ENCODE data around the gene HSPA6.
"Not testable (repeated sequence)": the region's sequence is repeated elsewhere in the genome, so short reads cannot be mapped to it uniquely, and the experiment has no call there.

HSPA6 gene

DNA sequence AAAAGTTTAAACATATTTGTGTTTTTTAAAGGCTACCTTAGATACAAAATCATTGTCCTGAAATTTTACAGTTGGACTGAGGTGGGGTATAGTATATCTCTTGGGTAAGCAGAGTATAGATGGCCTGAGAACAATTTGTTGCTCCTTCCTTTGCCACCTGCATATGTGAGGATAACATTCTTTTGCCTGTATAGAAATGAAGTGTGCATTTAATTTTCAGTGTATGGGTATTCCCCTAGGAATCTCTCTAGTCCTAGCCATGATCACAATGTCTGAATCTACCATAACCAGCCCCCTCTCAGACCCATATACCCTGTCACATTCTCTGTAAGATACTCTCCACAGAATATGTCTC, 21.0 kb upstream of the HSPA6 start:
- DNase-seq (ENCODE audit: low read depth in 3 of 3): no peak

DNA sequence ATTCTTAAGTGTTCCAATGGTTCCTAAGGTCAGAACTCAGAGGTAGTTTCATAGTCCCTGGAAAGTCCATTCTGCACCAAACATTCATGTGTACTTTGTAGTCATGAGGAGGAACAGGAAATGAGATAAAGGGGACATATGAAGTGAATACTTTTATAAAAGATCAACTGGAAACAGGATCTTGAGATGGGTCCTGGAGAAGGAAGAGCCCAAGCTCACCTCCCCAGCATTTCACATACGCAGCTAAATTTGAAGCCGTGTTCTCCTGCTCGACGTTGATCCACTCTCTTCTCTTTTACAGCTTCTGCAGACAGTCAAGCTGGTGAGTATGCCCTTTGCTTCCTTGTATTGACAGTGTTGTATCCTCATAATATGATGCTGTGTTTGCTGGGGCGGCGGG, 18.7 kb upstream of the HSPA6 start:
- DNase-seq (ENCODE audit: low read depth in 3 of 3): no peak

GRCh38 chr1:161506336-161507223, 17.8 kb upstream of the HSPA6 start:
- no peak for DNase-seq (ENCODE audit: low read depth in 3 of 3)

GRCh38 chr1:161510477-161510876, 13.9 kb upstream of the HSPA6 start:
- DNase-seq (ENCODE audit: low read depth in 3 of 3): no peak

GRCh38 chr1:161511018-161511755, 13.2 kb upstream of the HSPA6 start:
- DNase-seq (ENCODE audit: low read depth in 3 of 3): no peak

GRCh38 chr1:161511756-161512060, 12.6 kb upstream of the HSPA6 start:
- DNase-seq (ENCODE audit: low read depth in 3 of 3): no peak

DNA sequence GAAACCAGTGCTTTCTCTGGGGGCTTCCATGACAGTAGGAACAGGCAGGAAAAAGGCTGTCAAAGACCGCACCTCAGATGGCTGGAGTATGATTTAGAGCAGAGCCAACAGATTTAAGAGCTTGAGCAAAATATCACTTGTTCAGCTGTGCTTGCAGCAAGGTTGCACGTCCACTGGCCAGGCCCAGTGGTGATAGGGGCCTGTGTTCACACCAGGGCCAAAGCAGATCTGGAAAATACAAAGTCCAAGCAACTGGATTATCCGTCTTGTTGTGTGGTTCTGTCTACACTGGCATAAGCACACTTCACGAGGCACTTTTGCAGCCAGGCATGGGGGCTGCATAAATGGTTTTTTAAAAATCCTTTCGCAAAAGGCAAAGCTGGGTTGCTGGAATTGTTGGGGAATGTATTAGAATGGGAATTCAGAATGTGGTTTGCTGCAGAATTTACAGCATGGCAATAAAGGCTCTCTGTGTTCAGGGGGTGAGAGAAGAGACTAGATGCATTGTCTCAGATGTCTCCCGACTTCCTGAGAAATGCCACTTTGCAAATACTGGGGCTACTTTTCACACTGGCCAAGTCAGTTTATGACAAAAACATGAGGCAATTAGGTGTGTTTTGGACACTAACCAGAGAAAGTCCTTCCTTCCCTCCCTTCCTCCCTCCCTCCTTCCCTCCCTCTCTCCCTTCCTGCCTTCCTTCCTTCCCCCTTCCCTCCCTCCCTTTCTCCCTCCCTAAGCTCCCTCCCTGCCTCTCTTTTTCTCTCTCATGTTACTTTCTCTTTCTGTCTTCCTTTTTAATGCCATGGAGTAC, 11.5 kb upstream of the HSPA6 start:
- not testable (repeated sequence) for DNase-seq (ENCODE audit: low read depth in 3 of 3)

- not testable (repeated sequence) for DNase-seq (ENCODE audit: low read depth in 3 of 3)
Measured at GRCh38 chr1:161513448-161513780, 10.9 kb upstream of the HSPA6 start.

- not testable (repeated sequence) for DNase-seq (ENCODE audit: low read depth in 3 of 3)
Measured at GRCh38 chr1:161513953-161514352, 10.4 kb upstream of the HSPA6 start.

GRCh38 chr1:161523041-161523816, 1.1 kb upstream of the HSPA6 start:
- DNase-seq (ENCODE audit: low read depth in 3 of 3): not testable (repeated sequence)

GRCh38 chr1:161524742-161525291, 477 bp downstream of the HSPA6 start:
- peak in 1 of 3 experiments; percentile 17 for DNase-seq (ENCODE audit: low read depth in 3 of 3)

DNA sequence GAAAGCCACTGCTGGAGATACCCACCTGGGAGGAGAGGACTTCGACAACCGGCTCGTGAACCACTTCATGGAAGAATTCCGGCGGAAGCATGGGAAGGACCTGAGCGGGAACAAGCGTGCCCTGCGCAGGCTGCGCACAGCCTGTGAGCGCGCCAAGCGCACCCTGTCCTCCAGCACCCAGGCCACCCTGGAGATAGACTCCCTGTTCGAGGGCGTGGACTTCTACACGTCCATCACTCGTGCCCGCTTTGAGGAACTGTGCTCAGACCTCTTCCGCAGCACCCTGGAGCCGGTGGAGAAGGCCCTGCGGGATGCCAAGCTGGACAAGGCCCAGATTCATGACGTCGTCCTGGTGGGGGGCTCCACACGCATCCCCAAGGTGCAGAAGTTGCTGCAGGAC, 981 bp downstream of the HSPA6 start:
- not testable (repeated sequence) for DNase-seq (ENCODE audit: low read depth in 3 of 3)

- DNase-seq (ENCODE audit: low read depth in 3 of 3): not testable (repeated sequence)
Measured at GRCh38 chr1:161525918-161526317, 1.6 kb downstream of the HSPA6 start.

DNA sequence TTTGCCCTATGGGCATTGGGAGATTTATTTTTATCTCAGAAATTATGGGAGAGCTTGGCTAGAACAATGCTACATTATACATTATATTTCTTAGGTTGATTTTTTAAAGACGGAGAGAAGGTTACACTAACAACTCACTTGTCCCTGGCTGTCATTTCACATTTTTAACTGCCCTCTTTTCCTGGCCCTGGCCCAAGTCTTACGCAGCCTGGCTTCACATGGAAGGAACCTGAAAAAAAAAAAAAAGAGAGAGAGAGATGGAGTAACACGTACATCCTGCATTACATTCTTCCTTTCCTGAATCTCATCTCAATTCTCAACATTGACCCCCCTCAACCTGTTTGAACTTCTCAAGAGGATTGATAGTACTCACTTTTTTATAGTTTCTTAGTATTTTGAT, 4.2 kb downstream of the HSPA6 start:
- not testable (repeated sequence) for DNase-seq (ENCODE audit: low read depth in 3 of 3)

GRCh38 chr1:161529463-161530104, 5.2 kb downstream of the HSPA6 start:
- DNase-seq (ENCODE audit: low read depth in 3 of 3): not testable (repeated sequence)

- DNase-seq (ENCODE audit: low read depth in 3 of 3): peak; percentile 60 to 79 (median 66)
Measured at GRCh38 chr1:161530158-161530557, 5.8 kb downstream of the HSPA6 start.

GRCh38 chr1:161530671-161531641, 6.6 kb downstream of the HSPA6 start:
- peak; percentile 85 to 98 (median 92) for DNase-seq (ENCODE audit: low read depth in 3 of 3)

DNA sequence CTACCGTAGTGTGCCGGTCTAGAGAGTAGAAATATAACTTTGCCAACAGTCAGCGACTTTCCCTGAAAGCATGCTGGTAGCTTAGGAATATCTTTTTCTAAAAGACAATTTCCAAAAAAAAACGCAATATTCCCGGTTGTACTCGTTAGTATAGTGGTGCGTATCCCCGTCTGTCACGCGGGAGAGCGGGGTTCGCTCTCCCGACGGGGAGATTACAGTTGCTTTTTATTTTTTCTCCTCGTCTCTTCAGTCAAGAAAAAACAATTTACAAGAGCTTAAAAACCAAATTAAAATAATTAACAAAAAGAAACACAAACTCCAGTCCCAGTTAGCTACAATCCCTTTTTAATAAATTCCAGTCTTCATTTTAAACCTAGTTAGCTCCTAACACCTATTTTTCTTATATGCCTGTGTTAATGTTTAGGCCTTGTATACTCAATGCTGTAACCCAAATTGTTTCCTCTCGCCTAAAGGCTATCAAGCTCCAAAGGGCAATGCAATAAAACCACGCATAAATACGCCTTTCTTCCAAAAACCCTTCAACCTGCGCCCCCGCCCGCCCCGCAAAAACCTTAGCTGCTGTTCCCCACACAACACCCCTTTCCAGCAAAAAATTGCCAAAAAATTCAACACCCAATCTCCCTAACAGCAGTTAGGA, 7.8 kb downstream of the HSPA6 start:
- no peak for DNase-seq (ENCODE audit: low read depth in 3 of 3)
